Stimulated activated effector memory CD8-positive, alpha-beta T cell treated with anti-CD3 and anti-CD28 coated beads, Interleukin-12 subunit alpha, Interleukin-12 subunit beta, amount 100 ng/mL, for 72 hours (primary cell): ENCODE results near the gene EPM2AIP1.
A peak's percentile ranks its signal among the peaks of the same experiment; 100 is the strongest.
"Not testable (repeated sequence)": the region's sequence is repeated elsewhere in the genome, so short reads cannot be mapped to it uniquely, and the experiment has no call there.

Source experiments
- ATAC-seq: fragments of 150-1000 bp; cut with Tn5 transposase; 2 replicates; pipeline ENCODE4 v1.10.0; 2021
- DNase-seq, 2 donors: peaks; one replicate each; pipeline ENCODE4 v3.0.0; 2021 to 2022; ENCODE audit warnings: low spot score in 2 of 2
- H3K27ac Mint-ChIP-seq: one replicate; pipeline ENCODE4 v1.8.0; 2022; ENCODE audit warnings: mild to moderate bottlenecking, mixed read lengths
- H3K36me3 Mint-ChIP-seq: one replicate; pipeline ENCODE4 v1.8.0; 2022; ENCODE audit warnings: mild to moderate bottlenecking, mixed read lengths
- H3K4me1 Mint-ChIP-seq: one replicate; pipeline ENCODE4 v1.8.0; 2022; ENCODE audit warnings: mixed read lengths
- H3K4me3 Mint-ChIP-seq: one replicate; pipeline ENCODE4 v1.8.0; 2022; ENCODE audit warnings: mild to moderate bottlenecking, mixed read lengths
- H3K9me3 Mint-ChIP-seq: one replicate; pipeline ENCODE4 v1.8.0; 2022; ENCODE audit warnings: mixed read lengths

EPM2AIP1 gene

GRCh38 chr3:36992806-36993325 lies at the start of gene EPM2AIP1:
TSS of gene EPM2AIP1 (minus strand) at chr3:36993131. CDS start at chr3:36993077, 54 bp downstream.
- no peak within 1 kb of the TSS for H3K4me3 Mint-ChIP-seq
- no peak for DNase-seq
- peak; percentile 91 for ATAC-seq
- peaks cover 3% of the 10 kb centered on the region for H3K9me3 Mint-ChIP-seq
- H3K36me3 Mint-ChIP-seq = no peaks in the 10 kb centered on the region
- no peak within 1 kb of the TSS for H3K27ac Mint-ChIP-seq
- peaks cover 31% of the 10 kb centered on the region for H3K4me1 Mint-ChIP-seq

GRCh38 chr3:37042712-37043111 lies 49.8 kb upstream of the EPM2AIP1 start:
- not testable (repeated sequence) for H3K4me3 Mint-ChIP-seq, H3K4me1 Mint-ChIP-seq, DNase-seq, H3K9me3 Mint-ChIP-seq, H3K27ac Mint-ChIP-seq, ATAC-seq
- H3K36me3 Mint-ChIP-seq = peaks cover 100% of the 10 kb centered on the region

GRCh38 chr3:37041546-37042195 lies 48.7 kb upstream of the EPM2AIP1 start:
- no peaks in the 10 kb centered on the region for H3K9me3 Mint-ChIP-seq
- no peaks in the 10 kb centered on the region for H3K4me1 Mint-ChIP-seq
- no peak overlapping the region for H3K4me3 Mint-ChIP-seq
- H3K27ac Mint-ChIP-seq = no peak overlapping the region
- no peak for ATAC-seq
- H3K36me3 Mint-ChIP-seq = peaks cover 98% of the 10 kb centered on the region
- no peak for DNase-seq

GRCh38 chr3:37040231-37040630 lies 47.3 kb upstream of the EPM2AIP1 start:
- no peak overlapping the region for H3K4me3 Mint-ChIP-seq
- H3K27ac Mint-ChIP-seq = no peak overlapping the region
- no peak for ATAC-seq
- DNase-seq = no peak
- H3K4me1 Mint-ChIP-seq = no peaks in the 10 kb centered on the region
- peaks cover 98% of the 10 kb centered on the region for H3K36me3 Mint-ChIP-seq
- no peaks in the 10 kb centered on the region for H3K9me3 Mint-ChIP-seq

GRCh38 chr3:37039161-37039846 lies 46.4 kb upstream of the EPM2AIP1 start:
- Mint-ChIP-seq H3K27ac (no peak overlapping the region), H3K36me3 (peaks cover 98% of the 10 kb centered on the region), H3K9me3 (no peaks in the 10 kb centered on the region), H3K4me3 (no peak overlapping the region), H3K4me1 (no peaks in the 10 kb centered on the region)
- DNase-seq = no peak
- no peak for ATAC-seq

- Mint-ChIP-seq H3K9me3 (no peaks in the 10 kb centered on the region), H3K36me3 (peaks cover 98% of the 10 kb centered on the region), H3K27ac (no peak overlapping the region), H3K4me1 (no peaks in the 10 kb centered on the region), H3K4me3 (no peak overlapping the region)
- ATAC-seq (no peak), DNase-seq (no peak)
Measured at GRCh38 chr3:37037352-37037751, 44.4 kb upstream of the EPM2AIP1 start.

GRCh38 chr3:37032961-37033360 lies 40.0 kb upstream of the EPM2AIP1 start:
- Mint-ChIP-seq H3K9me3 (no peaks in the 10 kb centered on the region), H3K4me1 (no peaks in the 10 kb centered on the region), H3K4me3 (no peak overlapping the region), H3K27ac (no peak overlapping the region), H3K36me3 (peaks cover 97% of the 10 kb centered on the region)
- DNase-seq (no peak), ATAC-seq (no peak)

- no peak for ATAC-seq
- H3K36me3 Mint-ChIP-seq = peaks cover 99% of the 10 kb centered on the region
- H3K9me3 Mint-ChIP-seq = no peaks in the 10 kb centered on the region
- DNase-seq = no peak
- H3K4me3 Mint-ChIP-seq = no peak overlapping the region
- H3K27ac Mint-ChIP-seq = no peak overlapping the region
- no peaks in the 10 kb centered on the region for H3K4me1 Mint-ChIP-seq
Measured at GRCh38 chr3:37031096-37031682, 38.3 kb upstream of the EPM2AIP1 start.

GRCh38 chr3:37030588-37030987 lies 37.7 kb upstream of the EPM2AIP1 start:
- Mint-ChIP-seq H3K4me1 (no peaks in the 10 kb centered on the region), H3K9me3 (no peaks in the 10 kb centered on the region), H3K4me3 (no peak overlapping the region), H3K36me3 (peaks cover 99% of the 10 kb centered on the region), H3K27ac (no peak overlapping the region)
- ATAC-seq (no peak), DNase-seq (no peak)

GRCh38 chr3:37029516-37030163 lies 36.7 kb upstream of the EPM2AIP1 start:
- peak overlapping the region; percentile 14 for H3K27ac Mint-ChIP-seq

GRCh38 chr3:37029111-37029510 lies 36.2 kb upstream of the EPM2AIP1 start:
- Mint-ChIP-seq H3K4me1 (no peaks in the 10 kb centered on the region), H3K9me3 (no peaks in the 10 kb centered on the region), H3K36me3 (peaks cover 99% of the 10 kb centered on the region), H3K27ac (no peak overlapping the region), H3K4me3 (no peak overlapping the region)
- ATAC-seq (no peak), DNase-seq (no peak)

More at GRCh38 chr3:37029516-37030163, 36.7 kb upstream of the EPM2AIP1 start:
- H3K9me3 Mint-ChIP-seq = no peaks in the 10 kb centered on the region
- H3K4me1 Mint-ChIP-seq = no peaks in the 10 kb centered on the region
- no peak for ATAC-seq
- peaks cover 99% of the 10 kb centered on the region for H3K36me3 Mint-ChIP-seq
- no peak for DNase-seq
- H3K4me3 Mint-ChIP-seq = no peak overlapping the region

- no peak for DNase-seq
- no peak for ATAC-seq
- H3K36me3 Mint-ChIP-seq = peaks cover 96% of the 10 kb centered on the region
Measured at GRCh38 chr3:37028329-37028728, 35.4 kb upstream of the EPM2AIP1 start.

GRCh38 chr3:37026851-37027250 lies 33.9 kb upstream of the EPM2AIP1 start:
- no peak for ATAC-seq
- no peaks in the 10 kb centered on the region for H3K4me1 Mint-ChIP-seq
- no peaks in the 10 kb centered on the region for H3K9me3 Mint-ChIP-seq
- H3K27ac Mint-ChIP-seq = no peak overlapping the region
- no peak for DNase-seq
- H3K36me3 Mint-ChIP-seq = peaks cover 96% of the 10 kb centered on the region
- no peak overlapping the region for H3K4me3 Mint-ChIP-seq

More at GRCh38 chr3:37028329-37028728, 35.4 kb upstream of the EPM2AIP1 start:
- H3K4me3 Mint-ChIP-seq = no peak overlapping the region
- peak overlapping the region; percentile 29 for H3K27ac Mint-ChIP-seq
- no peaks in the 10 kb centered on the region for H3K9me3 Mint-ChIP-seq
- H3K4me1 Mint-ChIP-seq = no peaks in the 10 kb centered on the region

GRCh38 chr3:37025561-37026335 lies 32.8 kb upstream of the EPM2AIP1 start:
- DNase-seq (no peak), ATAC-seq (no peak)
- Mint-ChIP-seq H3K4me3 (no peak overlapping the region), H3K4me1 (no peaks in the 10 kb centered on the region), H3K36me3 (peaks cover 91% of the 10 kb centered on the region), H3K27ac (no peak overlapping the region), H3K9me3 (no peaks in the 10 kb centered on the region)
